Small intestine (tissue), 16 donors: Measurements from ENCODE around the gene ATXN7L3. TPM values are rescaled to one million over a fixed set of nuclear protein-coding genes. Genes with fewer than 3 reads are reported as not detected.
"Not testable (repeated sequence)": the region's sequence is repeated elsewhere in the genome, so short reads cannot be mapped to it uniquely, and the experiment has no call there.

ENCODE experiments used
- DNase-seq, 2 donors: peaks; one replicate each; pipeline versions ENCODE4 v3.0.0 to v3.0.0-alpha.2; 2013
- FAIRE-seq: peaks from 2 replicates; lab custom pipeline; 2012; peaks lifted over from hg19 to GRCh38; lab: Jason Lieb, UNC
- H3K27ac ChIP-seq, 3 donors: one replicate each; pipeline ENCODE4 v1.5.1; 2013; ENCODE audit warnings: low read length in 2 of 3, mild to moderate bottlenecking in 2 of 3, control low read depth in 1 of 3, inconsistent platforms in 1 of 3, low read depth in 1 of 3, moderate library complexity in 1 of 3
- H3K27me3 ChIP-seq, 3 donors: one replicate each; pipeline ENCODE4 v1.6.1; 2013; ENCODE audit warnings: low read length in 3 of 3, inconsistent platforms in 1 of 3; ENCODE audit not compliant: control insufficient read depth in 3 of 3, insufficient read depth in 3 of 3
- H3K36me3 ChIP-seq, 3 donors: one replicate each; pipeline ENCODE4 v1.6.1; 2013; ENCODE audit warnings: low read length in 3 of 3, inconsistent platforms in 1 of 3, low read depth in 1 of 3, mild to moderate bottlenecking in 1 of 3, moderate library complexity in 1 of 3; ENCODE audit not compliant: control insufficient read depth in 3 of 3, insufficient read depth in 2 of 3
- H3K4me1 ChIP-seq, 3 donors: one replicate each; pipeline ENCODE4 v1.6.1; 2013; ENCODE audit warnings: low read length in 2 of 3, inconsistent platforms in 1 of 3, low read depth in 1 of 3, mild to moderate bottlenecking in 1 of 3, moderate library complexity in 1 of 3; ENCODE audit not compliant: control insufficient read depth in 3 of 3, insufficient read depth in 2 of 3
- H3K4me3 ChIP-seq, 3 donors: one replicate each; pipeline ENCODE4 v1.5.1; 2013; ENCODE audit warnings: low read length in 3 of 3, control low read depth in 1 of 3, inconsistent platforms in 1 of 3, low read depth in 1 of 3, mild to moderate bottlenecking in 1 of 3, moderate library complexity in 1 of 3
- H3K9me3 ChIP-seq, 2 donors: one replicate each; pipeline ENCODE4 v1.6.1; 2013; ENCODE audit warnings: low read depth in 1 of 2, low read length in 1 of 2; ENCODE audit not compliant: control insufficient read depth in 2 of 2, insufficient read depth in 1 of 2
- WGBS, 3 donors: extraction: QIAGEN DNeasy Blood & Tissue Kit; methylation state at CpG; one replicate each; pipeline ENCODE4 v1.1.7; 2013; 5-methylcytosine and 5-hydroxymethylcytosine counted together
- long read RNA-seq, 10 donors: transcript quantifications; one replicate each; lab custom pipeline, GENCODE V29; 2026
- polyA plus RNA-seq, 4 donors: library from polyadenylated mRNA; stranded (reverse) in 3 of 4; unstranded in 1 of 4; fragments of 200-250 nt in 3 of 4; fragments of 120-200 nt in 1 of 4; gene quantifications; one replicate each; pipeline versions ENCODE4 v1.2.1 to v1.2.3, GENCODE V29; 2013
- donor health status: healthy with polysubstance abuse.
- donor health status: control.
- donor health status: control.
- donor health status: Bipolar disorder and iron deficiency.
- donor health status: healthy.

Gene ATXN7L3
- polyA plus RNA-seq = 10 to 100 TPM; 40.3 to 44.1 (median 43.1) TPM
- long read RNA-seq, donor 1 = 0 reads
- long read RNA-seq, donor 2, partial matches to known transcripts = 0 of 1 reads
- long read RNA-seq, donor 2, other reads (novel, unspliced or antisense) = 0 of 1 reads
- long read RNA-seq, donor 3, partial matches to known transcripts = 0 of 3 reads
- long read RNA-seq, donor 3, other reads (novel, unspliced or antisense) = 0 of 3 reads
- long read RNA-seq, donor 4, partial matches to known transcripts = 0 of 1 reads
- long read RNA-seq, donor 4, other reads (novel, unspliced or antisense) = 0 of 1 reads
- long read RNA-seq, donor 5 = 0 reads
- long read RNA-seq, donor 6, partial matches to known transcripts = 0 of 4 reads
- long read RNA-seq, donor 6, other reads (novel, unspliced or antisense) = 0 of 4 reads
- long read RNA-seq, donor 7, partial matches to known transcripts = 0 of 4 reads
- long read RNA-seq, donor 7, other reads (novel, unspliced or antisense) = 0 of 4 reads
- long read RNA-seq, donor 8, partial matches to known transcripts = 0 of 1 reads
- long read RNA-seq, donor 8, other reads (novel, unspliced or antisense) = 0 of 1 reads
- long read RNA-seq, donor 9, partial matches to known transcripts = 0 of 2 reads
- long read RNA-seq, donor 9, other reads (novel, unspliced or antisense) = 0 of 2 reads
- long read RNA-seq, donor 10 = 0 reads

GRCh38 chr17:44199553-44200477 is at the start of gene ATXN7L3:
ATXN7L3 (minus strand) TSS chr17:44199884; CDS start chr17:44198070, 1,814 bp downstream.
- peaks cover 0 to 22% (median 3%) of the 10 kb centered on the region in 3 donors for H3K4me1 ChIP-seq
- peak; percentile 98 to 100 for DNase-seq
- no peaks in the 10 kb centered on the region for H3K9me3 ChIP-seq
- no peaks in the 10 kb centered on the region for H3K27me3 ChIP-seq
- peak within 1 kb of the TSS; percentile 96 to 99 (median 99) for H3K27ac ChIP-seq
- no peak for FAIRE-seq
- peak within 1 kb of the TSS; percentile 80 to 96 (median 88) for H3K4me3 ChIP-seq
- 1 to 2% (median 1%) methylated on average over 35 to 126 of the region's 126 CpGs for WGBS, 3 donors
- peaks cover 9 to 27% (median 11%) of the 10 kb centered on the region in 3 donors for H3K36me3 ChIP-seq

- H3K27me3 ChIP-seq = no peaks in the 10 kb centered on the region
- no peaks in the 10 kb centered on the region for H3K9me3 ChIP-seq
- DNase-seq (no peak), FAIRE-seq (no peak)
- H3K4me1 ChIP-seq = peaks cover 0 to 11% (median 8%) of the 10 kb centered on the region in 3 donors
- no peak overlapping the region for H3K4me3 ChIP-seq
- no peak overlapping the region for H3K27ac ChIP-seq
- no peaks in the 10 kb centered on the region for H3K36me3 ChIP-seq
- WGBS, 3 donors = 85% methylated on average over 10 of the region's 10 CpGs
These were observed 48.4 kb upstream of the ATXN7L3 start for GRCh38 chr17:44247876-44248736.

GRCh38 chr17:44247440-44247841 is 47.8 kb upstream of the ATXN7L3 start:
- Histone ChIP-seq H3K27ac (no peak overlapping the region), H3K36me3 (no peaks in the 10 kb centered on the region), H3K9me3 (no peaks in the 10 kb centered on the region), H3K27me3 (no peaks in the 10 kb centered on the region), H3K4me3 (no peak overlapping the region), H3K4me1 (peaks cover 0 to 11% (median 8%) of the 10 kb centered on the region in 3 donors)
- 52 to 75% (median 72%) methylated on average over 5 to 7 of the region's 7 CpGs for WGBS, 3 donors
- FAIRE-seq (no peak), DNase-seq (no peak)

- H3K27ac ChIP-seq = no peak overlapping the region
- no peak overlapping the region for H3K4me3 ChIP-seq
- no peaks in the 10 kb centered on the region for H3K9me3 ChIP-seq
- H3K4me1 ChIP-seq = peaks cover 0 to 4% (median 3%) of the 10 kb centered on the region in 3 donors
- no peaks in the 10 kb centered on the region for H3K27me3 ChIP-seq
- DNase-seq = no peak
- FAIRE-seq = no peak
- 64 to 70% (median 69%) methylated on average over 6 of the region's 6 CpGs for WGBS, 3 donors
- H3K36me3 ChIP-seq = no peaks in the 10 kb centered on the region
These were observed 41.5 kb upstream of the ATXN7L3 start for GRCh38 chr17:44241106-44241624.

GRCh38 chr17:44237886-44238285 is 38.2 kb upstream of the ATXN7L3 start:
- not testable (repeated sequence) for FAIRE-seq

GRCh38 chr17:44236444-44236991 is 36.8 kb upstream of the ATXN7L3 start:
- Histone ChIP-seq H3K27ac (no peak overlapping the region), H3K27me3 (no peaks in the 10 kb centered on the region), H3K36me3 (no peaks in the 10 kb centered on the region), H3K4me1 (no peaks in the 10 kb centered on the region), H3K4me3 (no peak overlapping the region), H3K9me3 (no peaks in the 10 kb centered on the region)
- DNase-seq (no peak), FAIRE-seq (no peak)
- WGBS, 3 donors = 27 to 56% (median 35%) methylated on average over 5 of the region's 5 CpGs

More at GRCh38 chr17:44237886-44238285, 38.2 kb upstream of the ATXN7L3 start:
- DNase-seq, H3K4me1 ChIP-seq, H3K27me3 ChIP-seq, H3K27ac ChIP-seq, H3K36me3 ChIP-seq, H3K9me3 ChIP-seq, H3K4me3 ChIP-seq: not testable (repeated sequence)
- WGBS, 3 donors = 94 to 98% (median 94%) methylated on average over 8 to 24 of the region's 28 CpGs

- H3K4me1 ChIP-seq = no peaks in the 10 kb centered on the region
- H3K4me3 ChIP-seq = no peak overlapping the region
- no peak for FAIRE-seq
- H3K9me3 ChIP-seq = no peaks in the 10 kb centered on the region
- DNase-seq = no peak
- H3K36me3 ChIP-seq = no peaks in the 10 kb centered on the region
- 75 to 80% (median 76%) methylated on average over 5 of the region's 5 CpGs for WGBS, 3 donors
- H3K27me3 ChIP-seq = no peaks in the 10 kb centered on the region
- no peak overlapping the region for H3K27ac ChIP-seq
These were observed 35.9 kb upstream of the ATXN7L3 start for GRCh38 chr17:44235583-44235936.
